KG1 (cell line): ENCODE measurements around the gene CFAP77.

Experiments
- DNase-seq: peaks from one replicate; lab custom pipeline; 2025; lab: John Stamatoyannopoulos, UW

CFAP77 gene

DNA sequence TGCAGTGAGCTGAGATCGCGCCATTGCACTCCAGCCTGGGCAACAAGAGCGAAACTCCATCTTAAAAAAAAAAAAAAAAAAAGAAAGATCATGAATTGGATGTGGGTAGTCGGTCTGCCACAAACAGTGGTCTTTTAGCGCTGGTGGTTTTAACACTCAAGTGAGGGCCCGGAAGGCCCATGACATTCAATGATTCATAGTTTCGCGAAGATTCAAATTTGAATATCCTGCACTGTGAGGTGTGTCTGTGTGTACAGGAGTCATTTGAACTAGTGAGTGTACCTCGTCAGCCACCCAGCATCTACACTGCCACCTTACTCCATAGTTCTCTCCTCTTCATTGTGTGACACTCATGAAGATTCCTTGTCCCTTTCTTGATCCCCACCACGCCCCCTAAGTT lies 41.3 kb downstream of the CFAP77 start:
- DNase-seq, result no peak

DNA sequence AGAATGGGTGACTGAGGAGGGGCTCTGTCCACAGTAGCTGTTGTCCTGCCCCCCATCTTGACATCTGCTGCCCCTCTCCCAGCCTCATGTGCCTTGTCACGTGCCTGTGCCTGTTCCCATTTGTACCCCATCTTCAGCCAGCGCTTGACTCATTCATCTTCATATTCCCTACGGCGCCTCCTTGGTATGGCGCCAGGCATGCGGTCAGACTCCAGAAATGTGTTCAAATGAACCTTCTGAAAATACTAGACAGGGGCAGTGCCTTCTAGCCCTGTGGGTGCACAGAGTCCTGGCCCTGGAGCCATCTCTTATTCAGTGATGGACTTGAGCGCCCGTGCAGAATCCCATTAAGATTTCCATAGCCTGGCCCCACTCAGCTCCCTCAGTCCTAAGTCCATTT lies 46.2 kb downstream of the CFAP77 start:
- DNase-seq, result no peak

DNA sequence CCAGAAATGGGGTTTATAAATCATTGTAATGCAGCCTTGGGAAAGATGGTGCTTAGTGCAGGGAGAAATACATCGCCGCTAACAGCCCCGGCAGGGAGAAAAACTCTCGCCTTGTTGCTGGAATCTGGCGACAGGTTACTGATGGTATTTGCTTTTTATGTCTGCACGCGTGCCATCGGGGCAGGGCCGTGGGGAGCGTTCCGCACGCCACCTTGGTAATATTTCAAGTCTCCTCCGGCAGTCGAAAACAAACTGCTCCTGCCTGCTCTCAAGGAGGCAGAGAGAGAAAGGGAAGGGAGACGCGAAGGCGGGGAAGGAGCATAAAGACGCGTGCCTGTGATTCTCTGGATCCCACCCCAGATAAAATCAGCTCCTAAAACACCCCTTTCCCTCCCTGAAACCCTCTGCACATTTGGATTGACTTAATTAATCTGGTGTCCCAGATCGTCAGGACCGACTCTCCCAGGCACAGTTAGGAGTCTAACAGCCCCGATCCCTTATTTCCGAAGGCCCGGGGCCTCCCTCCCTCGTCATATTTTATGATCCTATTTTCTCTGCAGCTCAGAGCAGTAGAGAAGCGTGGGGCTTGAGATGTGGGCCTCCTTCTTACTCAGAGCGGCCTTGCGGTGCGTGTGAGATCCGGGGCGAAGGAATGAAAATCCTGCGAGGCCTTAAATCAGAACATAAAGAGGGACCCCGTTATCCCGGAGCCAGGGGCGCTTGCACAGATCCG lies 47.7 kb downstream of the CFAP77 start:
- DNase-seq, result no peak

- no peak for DNase-seq
These were observed 48.4 kb downstream of the CFAP77 start for GRCh38 chr9:132458432-132458831.

- no peak for DNase-seq
These were observed 49.6 kb downstream of the CFAP77 start for GRCh38 chr9:132459661-132460060.

DNA sequence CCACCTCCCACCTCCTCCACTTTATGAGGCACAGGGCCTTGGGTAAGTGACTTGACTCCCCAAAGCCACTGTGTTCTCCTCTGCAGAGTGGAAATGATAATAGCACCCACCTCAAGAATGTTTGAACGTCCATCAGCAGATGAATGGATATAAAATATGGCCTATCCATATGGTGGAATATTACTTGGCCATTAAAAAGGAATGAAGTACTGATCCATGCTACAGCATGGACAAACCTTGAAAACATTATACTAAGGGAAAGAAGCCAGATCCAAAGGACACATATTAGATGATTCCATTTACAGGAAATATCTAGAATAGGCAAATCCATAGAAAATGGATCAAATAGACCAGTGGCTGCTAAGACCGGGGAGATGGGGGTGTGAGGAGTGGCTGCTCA lies 50.2 kb downstream of the CFAP77 start:
- DNase-seq, result no peak

GRCh38 chr9:132461281-132461896 lies 51.4 kb downstream of the CFAP77 start:
- DNase-seq, result no peak

GRCh38 chr9:132461971-132462370 lies 52.0 kb downstream of the CFAP77 start:
- no peak for DNase-seq

DNA sequence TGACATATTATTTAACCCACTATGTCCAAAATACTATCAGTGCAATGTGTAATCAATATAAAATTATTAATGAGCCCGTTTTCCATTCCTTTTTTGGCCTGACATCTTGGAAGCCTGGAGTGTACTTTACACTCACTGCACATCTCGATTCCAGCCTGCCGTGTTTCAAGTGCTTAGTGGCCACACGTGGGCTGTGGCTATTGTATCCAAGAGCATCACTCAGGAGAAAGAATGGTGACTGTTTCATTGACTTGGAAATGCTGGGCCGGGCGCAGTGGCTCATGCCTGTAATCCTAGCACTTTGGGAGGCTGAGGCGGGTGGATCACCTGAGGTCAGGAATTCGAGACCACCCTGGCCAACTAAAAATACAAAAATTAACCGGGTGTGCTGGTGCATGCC lies 54.5 kb downstream of the CFAP77 start:
- DNase-seq, result no peak

DNA sequence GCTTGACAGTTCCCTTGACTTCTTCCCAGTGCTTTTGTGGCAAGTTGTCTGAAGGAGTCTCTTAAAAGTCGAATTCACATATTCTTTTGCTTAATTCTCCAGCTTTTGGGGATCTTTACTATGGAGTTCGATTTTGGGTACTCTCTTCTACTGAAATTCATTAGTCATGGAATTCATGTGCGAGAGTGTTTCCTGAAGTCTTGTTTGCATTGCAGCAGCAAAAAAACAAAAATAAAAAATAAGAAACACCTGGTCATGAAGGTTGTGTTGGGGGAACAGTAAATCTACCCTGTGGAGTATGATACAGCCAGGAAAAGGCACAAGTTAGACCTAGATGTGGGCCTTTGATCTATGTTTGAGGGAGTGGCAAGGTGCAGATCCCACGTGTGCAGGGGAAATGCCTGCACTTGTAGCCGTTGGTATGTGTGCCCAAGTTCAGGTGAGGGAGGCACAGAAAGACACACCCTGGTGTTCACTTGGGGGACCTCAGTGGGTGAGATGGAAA lies 55.2 kb downstream of the CFAP77 start:
- no peak for DNase-seq

DNA sequence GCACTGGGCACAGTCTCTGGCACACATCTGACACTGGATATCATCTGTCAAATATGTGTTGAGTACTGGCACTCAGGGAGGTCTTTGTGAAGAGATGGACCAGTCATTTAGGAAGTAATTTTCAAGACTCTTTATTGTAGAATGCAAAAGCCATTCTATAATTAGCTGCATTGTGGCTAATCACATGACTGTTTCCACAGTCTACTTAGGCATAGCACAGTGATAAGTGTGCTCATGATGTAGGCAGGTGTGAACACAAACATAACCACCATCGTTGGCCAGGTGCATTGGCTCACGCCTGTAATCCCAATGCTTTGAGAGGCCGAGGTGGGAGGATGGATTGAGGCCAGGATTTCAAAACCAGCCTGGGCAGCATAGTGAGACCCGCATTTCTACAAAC lies 62.2 kb downstream of the CFAP77 start:
- no peak for DNase-seq

- DNase-seq, result no peak
These were observed 62.6 kb downstream of the CFAP77 start for GRCh38 chr9:132472599-132472998.

GRCh38 chr9:132474253-132474652 lies 64.2 kb downstream of the CFAP77 start:
- DNase-seq, result no peak

DNA sequence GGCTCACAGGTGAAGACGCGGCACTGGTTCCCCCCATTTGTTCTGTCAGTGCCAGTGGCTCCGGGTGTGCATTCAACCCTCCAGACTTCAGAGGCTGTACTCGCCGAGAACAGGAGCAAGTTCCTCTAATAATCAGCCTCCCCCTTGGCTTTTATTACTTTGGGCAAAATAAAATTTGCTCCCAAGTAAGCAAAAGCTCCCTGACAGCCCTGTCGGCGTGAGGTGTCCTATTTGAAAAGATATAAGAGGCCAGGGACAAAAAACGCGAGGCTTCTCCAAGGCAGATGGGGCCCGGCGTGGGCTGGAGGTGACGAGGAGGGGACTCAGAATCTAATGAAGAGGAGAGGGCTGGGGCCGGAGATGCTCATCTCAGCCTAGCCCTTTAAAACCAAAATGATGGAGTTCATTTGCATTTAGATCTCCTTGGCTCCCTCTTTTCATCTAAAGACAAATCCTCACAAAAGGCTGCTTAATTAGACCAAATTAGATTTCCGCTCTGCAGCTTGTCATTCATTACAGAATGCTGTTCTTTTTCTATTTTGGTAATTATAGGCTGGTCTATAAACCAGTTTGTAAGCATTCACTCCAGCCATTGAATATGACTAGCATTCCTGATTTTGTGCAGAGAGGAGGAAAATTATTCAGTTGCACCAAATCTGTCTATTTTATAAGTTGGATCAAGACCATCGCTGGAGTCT lies 68.5 kb downstream of the CFAP77 start:
- DNase-seq, result no peak

DNA sequence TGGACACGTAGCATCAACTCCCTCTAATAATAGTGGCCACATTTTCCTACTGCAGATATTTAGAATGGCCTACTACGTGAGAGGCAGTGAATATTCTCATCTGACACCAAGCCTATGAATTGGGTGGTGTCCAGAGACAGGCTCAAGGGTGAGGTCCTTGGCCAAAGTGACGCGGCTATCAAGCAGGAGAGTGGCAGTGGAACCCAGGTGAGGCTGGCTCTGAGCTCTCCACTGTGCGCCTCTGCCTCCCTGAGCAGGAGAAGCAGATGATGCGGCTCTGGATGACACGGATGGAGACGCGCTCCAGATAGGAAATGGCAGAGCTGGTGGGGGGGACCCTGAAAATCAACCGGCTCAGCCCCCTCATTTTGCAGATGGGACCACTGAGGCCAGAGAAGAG lies 69.7 kb downstream of the CFAP77 start:
- DNase-seq, result no peak

- DNase-seq, result no peak
These were observed 71.2 kb downstream of the CFAP77 start for GRCh38 chr9:132481053-132481849.

DNA sequence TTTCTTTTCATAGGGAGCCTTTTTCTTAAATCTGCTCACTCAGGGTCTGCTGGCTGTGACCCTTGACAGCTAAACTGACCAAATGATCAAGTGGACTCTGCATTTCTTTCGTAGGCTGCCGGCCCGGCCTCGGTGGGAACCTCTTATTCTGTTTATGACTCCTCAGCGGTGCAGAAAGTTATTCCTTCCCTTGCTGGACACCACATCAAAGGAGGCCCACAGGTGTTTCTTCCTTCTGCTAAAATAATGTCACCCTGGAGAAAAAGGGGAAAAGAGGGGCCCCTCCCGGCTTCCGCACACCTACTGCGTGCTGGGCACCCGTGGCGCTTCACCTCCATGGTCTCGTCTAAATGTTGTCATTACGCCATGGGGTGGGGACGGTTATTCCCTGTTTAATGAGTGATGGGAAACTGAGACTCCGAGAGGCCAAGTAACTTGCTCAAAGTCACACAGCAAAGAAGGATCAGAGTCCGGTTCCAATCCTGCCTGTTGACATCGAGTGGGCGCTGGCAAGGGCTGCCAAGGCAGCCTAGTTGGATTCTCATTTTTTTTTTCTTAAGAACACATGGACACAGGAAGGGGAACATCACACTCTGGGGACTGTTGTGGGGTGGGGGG lies 72.3 kb downstream of the CFAP77 start:
- no peak for DNase-seq

DNA sequence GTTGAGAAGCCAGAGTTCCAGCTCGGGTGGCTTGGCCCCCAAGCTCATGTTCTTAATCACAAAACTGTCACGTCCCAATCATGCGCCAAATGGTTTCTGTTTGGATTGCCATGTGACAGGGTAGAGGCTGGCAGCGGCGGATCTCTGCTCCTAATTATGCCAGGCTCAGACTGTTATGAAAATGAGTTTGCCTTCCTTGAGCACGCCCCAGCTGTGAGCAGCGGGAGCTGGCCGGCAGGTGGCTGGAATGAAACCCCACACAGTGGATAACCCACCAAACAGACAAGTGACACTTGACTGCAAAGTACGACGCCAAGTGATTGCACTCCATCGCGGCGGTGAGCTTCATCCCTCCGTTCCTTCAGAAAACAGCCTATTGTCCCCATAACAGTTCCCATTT lies 75.4 kb downstream of the CFAP77 start:
- no peak for DNase-seq

DNA sequence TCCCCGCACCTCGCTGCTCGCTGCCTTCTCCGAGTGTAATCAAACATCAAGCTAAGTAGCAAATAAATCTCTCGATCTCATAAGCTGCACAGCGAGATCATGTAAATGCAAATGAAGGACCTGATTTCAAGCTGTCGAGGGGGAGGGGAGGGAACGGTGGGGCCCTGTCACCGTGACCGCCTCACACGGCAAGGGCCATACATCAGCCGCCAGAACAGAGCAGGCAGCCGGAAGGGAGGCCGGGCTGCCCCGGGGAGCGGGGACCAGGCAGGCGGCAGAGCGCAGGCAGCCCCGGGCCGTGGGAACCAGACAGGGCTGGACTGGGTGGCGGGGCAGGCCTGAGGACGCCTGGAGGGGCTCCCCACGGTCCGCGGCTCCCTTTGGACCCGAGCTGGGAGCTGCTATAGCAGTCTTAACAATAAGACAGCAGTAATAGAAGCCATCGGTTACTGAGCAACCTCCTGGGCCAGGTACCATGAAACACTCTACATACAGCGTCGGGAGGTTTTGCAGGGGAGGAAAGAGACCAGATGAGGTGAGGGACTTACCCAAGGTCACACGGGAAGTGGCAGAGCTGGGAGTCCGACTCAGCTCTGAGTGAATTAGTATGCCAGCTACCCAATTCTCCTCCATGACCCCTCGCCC lies 76.8 kb downstream of the CFAP77 start:
- no peak for DNase-seq

DNA sequence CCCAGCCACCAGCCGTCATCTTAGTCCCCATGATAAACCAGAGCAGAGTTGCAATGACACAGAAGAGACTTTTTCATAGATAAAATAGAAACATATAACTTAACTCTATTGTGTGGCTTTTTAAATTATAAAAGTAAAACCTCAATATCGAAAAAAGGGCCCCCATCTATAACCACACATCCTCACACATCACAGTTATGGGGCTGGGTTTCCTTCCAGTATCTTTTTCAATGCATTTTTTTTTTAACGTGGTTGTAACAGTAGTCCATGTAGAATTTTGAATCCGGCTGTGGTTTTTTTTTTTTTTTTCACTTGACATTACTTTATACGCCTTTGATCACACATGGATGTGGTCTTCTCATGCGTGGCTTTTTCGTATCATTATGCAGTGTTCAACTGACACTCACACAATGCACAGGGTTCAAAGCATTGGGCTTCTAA lies 77.4 kb downstream of the CFAP77 start:
- no peak for DNase-seq

GRCh38 chr9:132487980-132488535 lies 78.0 kb downstream of the CFAP77 start:
- DNase-seq, result no peak
